Stimulated activated CD4-positive, alpha-beta T cell treated with anti-CD3 and anti-CD28 coated beads, Interleukin-2, amount 100 ng/mL, for 48 hours (primary cell): ENCODE measurements around the gene INTS6L.

ENCODE experiments used
- DNase-seq, 2 donors: peaks; one replicate each; pipeline ENCODE4 v3.0.0-alpha.2; 2020

INTS6L gene, protein sequence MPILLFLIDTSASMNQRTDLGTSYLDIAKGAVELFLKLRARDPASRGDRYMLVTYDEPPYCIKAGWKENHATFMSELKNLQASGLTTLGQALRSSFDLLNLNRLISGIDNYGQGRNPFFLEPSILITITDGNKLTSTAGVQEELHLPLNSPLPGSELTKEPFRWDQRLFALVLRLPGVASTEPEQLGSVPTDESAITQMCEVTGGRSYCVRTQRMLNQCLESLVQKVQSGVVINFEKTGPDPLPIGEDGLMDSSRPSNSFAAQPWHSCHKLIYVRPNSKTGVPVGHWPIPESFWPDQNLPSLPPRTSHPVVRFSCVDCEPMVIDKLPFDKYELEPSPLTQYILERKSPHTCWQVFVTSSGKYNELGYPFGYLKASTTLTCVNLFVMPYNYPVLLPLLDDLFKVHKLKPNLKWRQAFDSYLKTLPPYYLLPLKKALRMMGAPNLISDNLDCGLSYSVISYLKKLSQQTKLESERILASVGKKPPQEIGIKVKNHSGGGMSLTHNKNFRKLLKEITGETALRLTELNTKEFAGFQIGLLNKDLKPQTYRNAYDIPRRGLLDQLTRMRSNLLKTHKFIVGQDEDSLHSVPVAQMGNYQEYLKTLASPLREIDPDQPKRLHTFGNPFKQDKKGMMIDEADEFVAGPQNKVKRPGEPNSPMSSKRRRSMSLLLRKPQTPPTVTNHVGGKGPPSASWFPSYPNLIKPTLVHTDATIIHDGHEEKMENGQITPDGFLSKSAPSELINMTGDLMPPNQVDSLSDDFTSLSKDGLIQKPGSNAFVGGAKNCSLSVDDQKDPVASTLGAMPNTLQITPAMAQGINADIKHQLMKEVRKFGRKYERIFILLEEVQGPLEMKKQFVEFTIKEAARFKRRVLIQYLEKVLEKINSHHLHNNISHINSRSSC

GRCh38 chrX:135520553-135521404 is at the start of gene INTS6L:
Gene INTS6L (plus strand): TSS chrX:135520660. CDS start chrX:135520993, 333 bp downstream.
- peak; percentile 61 to 65 for DNase-seq

- no peak for DNase-seq
These were observed 44.1 kb upstream of the INTS6L start for GRCh38 chrX:135476378-135476777.

DNA sequence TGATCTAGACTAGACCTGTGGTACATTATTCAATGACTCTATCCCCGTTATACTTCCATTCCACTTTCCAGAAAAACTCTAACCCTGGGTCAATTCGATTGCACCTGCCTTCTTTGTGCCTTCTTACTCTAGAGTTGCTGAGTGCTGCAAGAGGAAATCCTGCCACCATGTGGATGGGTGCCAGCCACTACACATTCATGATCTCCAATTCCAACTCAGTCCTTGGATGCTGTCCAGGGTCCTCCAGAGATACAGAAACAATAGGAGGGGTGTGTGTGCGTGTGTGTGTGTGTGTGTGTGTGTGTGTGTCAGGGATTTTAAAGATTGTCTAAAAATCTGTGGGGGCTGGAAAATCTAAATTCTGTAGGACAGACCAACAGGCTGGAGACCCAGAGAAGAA is 42.9 kb upstream of the INTS6L start:
- peak; percentile 7 to 18 for DNase-seq

DNA sequence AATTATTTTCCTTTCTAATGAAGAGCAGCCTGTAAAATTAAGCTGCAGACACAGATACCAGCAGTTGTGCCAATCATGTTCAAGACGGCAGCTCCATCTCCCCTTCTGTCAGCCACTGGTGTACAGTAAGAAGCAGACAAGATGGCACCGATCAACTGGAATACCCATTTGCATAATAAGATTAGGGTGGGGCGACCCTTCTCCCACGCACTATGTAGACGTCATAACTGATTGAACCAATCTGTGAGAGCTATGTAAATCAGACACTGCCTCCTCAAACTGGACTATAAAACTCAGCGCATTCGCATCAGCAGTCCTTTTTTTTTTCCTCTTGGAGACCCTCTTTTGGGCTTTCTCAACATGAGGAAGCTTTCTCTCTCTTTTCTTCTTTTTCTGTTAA is 40.4 kb upstream of the INTS6L start:
- no peak for DNase-seq

GRCh38 chrX:135481696-135482179 is 38.7 kb upstream of the INTS6L start:
- DNase-seq: no peak

DNA sequence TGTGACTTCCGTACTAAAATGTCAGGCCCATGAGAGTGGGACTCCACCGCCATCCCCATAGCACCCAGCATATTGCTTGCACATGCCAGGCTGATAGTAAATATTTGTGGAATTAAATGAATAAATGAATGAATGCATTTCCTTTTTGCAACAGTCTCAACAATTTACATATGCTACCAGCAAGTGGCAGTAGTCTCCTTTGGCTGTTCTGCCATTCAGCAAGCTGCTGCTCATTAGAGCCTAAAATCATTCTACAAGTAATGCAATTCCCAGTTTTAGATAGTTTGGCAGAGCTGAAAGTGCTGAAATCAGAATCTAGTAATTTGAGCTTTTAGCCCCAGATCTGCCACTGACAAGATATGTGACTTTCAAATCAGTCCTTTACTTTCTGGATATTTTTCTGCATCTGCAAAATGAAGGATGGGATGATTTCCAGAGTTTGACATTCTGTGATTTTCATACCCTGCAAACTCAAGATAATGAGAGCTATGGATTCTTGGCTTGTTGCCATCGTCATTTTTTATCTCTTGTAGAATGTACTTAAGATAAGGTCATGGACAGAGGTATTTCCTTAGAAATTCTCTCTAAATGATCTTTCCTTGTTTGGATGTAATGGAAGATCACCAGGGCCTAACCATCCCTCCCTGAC is 35.7 kb upstream of the INTS6L start:
- DNase-seq: no peak

GRCh38 chrX:135489542-135489941 is 30.9 kb upstream of the INTS6L start:
- no peak for DNase-seq

GRCh38 chrX:135490979-135491514 is 29.4 kb upstream of the INTS6L start:
- no peak for DNase-seq

GRCh38 chrX:135494453-135494852 is 26.0 kb upstream of the INTS6L start:
- DNase-seq: no peak

- no peak for DNase-seq
These were observed 22.7 kb upstream of the INTS6L start for GRCh38 chrX:135497736-135498135.

DNA sequence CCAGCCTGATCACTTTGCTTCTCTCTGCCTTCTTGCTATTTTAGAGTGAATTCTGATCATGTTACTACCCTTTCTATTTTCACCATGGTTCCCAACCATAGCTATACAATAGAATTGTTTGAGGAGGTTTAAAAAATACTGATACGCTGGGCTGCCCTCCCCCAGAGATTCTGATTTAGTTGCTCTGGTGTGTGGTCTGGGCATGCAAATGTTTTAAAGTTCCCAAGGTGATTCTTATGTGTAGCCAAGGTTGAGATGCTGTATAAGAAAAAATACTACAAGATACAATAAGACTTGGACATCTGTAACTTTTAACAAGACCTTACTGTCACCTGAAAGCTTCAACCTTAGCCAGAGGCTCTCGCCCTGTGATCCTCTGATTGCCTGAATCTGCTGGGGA is 22.2 kb upstream of the INTS6L start:
- no peak for DNase-seq

- DNase-seq: no peak
These were observed 15.1 kb upstream of the INTS6L start for GRCh38 chrX:135505351-135505750.

GRCh38 chrX:135509885-135510284 is 10.6 kb upstream of the INTS6L start:
- DNase-seq: no peak

GRCh38 chrX:135512508-135513129 is 7.8 kb upstream of the INTS6L start:
- no peak for DNase-seq

DNA sequence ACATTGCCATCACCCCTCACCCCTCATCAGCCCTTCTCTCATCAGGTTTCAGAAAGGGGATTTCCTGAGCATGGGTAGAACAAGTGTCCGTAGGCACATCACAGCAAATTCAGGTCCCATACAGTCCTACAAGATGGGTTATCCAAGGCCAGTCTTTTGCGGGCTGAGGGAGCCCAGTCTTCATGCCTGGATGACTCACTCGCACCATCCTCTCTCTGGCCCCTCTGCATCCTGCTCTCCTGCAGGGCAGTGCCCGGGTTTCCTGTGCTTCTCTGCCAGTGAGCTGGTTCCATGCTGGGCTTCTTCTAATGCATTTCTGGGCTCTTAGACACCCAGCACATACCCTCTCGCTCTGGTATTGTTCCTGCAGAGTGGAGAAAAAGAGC is 7.3 kb upstream of the INTS6L start:
- no peak for DNase-seq

GRCh38 chrX:135516376-135516775 is 4.1 kb upstream of the INTS6L start:
- DNase-seq: no peak

DNA sequence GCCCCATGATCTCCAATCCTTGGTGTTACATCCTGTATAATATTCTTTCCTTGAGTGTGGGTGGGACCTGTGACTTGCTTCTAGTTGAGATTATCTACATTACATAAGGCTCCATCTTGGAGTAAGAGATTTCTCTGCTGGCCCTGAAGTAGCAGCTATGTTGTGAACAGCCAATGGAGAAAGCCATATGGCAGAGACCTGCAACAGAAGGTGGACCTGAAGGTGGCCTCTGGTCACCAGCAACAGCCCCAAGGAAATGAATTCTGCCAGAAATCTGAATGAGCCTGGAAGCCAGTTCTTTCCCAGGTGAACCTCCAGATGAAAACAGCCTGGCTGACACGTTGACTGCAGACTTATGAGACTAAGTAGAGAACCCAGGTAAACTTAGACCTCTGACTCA is 2.3 kb upstream of the INTS6L start:
- DNase-seq: no peak

DNA sequence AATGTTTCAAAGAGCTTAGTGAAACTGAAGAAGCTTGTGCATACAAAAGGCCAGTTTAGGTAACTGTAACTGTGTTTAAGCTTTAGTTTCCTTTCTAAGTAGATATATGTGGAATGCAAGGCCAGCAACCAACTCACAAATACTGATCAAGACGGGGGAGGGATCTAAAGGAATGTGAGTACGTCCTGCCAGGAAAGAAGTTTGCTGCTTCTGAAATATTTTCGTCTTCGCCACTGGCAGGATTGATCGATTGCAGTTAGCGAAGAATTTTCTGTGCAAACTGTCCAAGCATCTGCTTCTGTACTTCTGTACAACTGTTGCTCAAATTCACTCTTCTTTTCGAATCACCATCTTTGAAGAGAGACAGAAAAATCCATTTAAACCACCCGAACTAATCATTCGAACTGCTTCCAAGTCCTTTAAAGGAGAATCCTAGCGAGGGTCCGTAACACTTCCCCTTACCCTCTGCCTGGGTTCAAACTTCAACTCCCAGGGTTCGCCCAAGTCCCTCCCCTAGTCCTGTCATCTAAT is 373 bp upstream of the INTS6L start:
- DNase-seq: no peak

DNA sequence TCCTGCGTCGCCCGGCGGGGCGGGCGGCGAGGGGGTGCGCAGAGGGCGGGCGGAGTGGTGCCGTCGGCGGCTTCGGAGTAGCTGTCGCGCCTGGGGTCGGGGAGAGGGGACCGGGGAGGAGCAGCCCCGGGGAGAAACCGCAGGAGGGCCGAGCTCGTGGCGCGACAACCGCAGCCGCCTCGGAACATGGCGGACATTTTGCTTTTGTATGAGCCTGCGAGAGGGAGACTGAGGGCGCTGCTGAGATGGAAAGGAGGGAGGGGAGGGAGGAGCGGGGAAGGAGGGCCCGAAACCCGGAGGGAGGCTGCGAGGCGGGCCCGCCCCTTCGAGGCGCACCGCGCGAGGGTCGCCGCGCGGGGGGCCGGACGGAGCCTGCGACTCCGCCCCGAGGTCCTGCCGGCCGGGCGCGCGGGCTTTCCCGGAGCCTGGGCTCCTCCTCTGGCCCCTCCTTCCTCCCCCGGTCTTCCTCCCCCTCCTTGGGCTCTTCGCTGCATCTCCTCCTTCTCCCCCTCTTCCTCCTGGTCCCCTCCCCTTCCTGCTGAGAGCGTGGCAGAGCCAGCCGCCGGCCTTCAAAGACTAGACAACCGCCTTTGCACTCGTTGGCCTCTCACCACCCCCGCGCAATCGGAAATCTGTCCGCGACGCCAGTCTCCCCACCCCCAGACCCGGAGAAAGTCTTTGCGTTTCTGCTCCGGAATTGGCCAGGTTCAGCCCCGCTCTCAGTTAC is 1.1 kb downstream of the INTS6L start:
- peak; percentile 63 to 68 for DNase-seq

DNA sequence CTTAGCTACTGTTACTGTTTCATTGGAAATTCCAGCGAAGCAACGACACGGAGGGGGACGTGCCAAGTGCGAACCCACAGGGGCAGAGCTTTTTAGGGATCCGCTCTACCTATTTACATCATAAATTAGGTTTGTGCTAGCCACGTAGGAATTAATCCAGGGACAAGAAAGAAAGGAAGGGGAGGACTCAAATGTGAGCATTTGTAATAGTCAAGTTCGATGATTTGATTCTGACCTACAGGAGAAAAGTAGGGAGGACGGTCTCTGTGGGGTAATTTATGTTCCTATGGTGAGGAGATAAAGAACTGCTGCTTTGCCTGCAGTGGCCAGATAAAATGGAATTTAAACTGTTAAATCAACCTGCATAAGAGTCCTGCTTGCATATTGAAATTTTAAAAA is 1.7 kb downstream of the INTS6L start:
- no peak for DNase-seq
